Fibroblast of mammary gland (primary cell): ENCODE data around the gene CDV3.
"Not testable (repeated sequence)": the region's sequence is repeated elsewhere in the genome, so short reads cannot be mapped to it uniquely, and the experiment has no call there.

ENCODE experiments used
- DNase-seq: peaks from one replicate; pipeline ENCODE4 v3.0.0-alpha.2; 2010; ENCODE audit warnings: low read depth
- H3K4me3 ChIP-seq: 2 replicates; pipeline ENCODE4 v1.5.1; 2011; ENCODE audit warnings: low read depth, mild to moderate bottlenecking, low read length, moderate library complexity; ENCODE audit not compliant: control insufficient read depth
- CTCF ChIP-seq: conservative IDR thresholded peaks from 2 replicates; pipeline ENCODE4 v1.5.1; 2011; ENCODE audit warnings: low read depth, low read length, inconsistent platforms; ENCODE audit not compliant: control insufficient read depth, insufficient read depth

Gene CDV3

GRCh38 chr3:133535971-133536881, 37.3 kb upstream of the CDV3 start:
- DNase-seq = peak; percentile 96
- H3K4me3 ChIP-seq = no peak overlapping the region
- no peak for TF ChIP-seq CTCF

- not testable (repeated sequence) for H3K4me3 ChIP-seq, DNase-seq
These were observed 36.4 kb upstream of the CDV3 start for GRCh38 chr3:133537131-133537530.

- DNase-seq = no peak
- H3K4me3 ChIP-seq = no peak overlapping the region
- TF ChIP-seq CTCF = no peak
These were observed 35.3 kb upstream of the CDV3 start for GRCh38 chr3:133538154-133538553.

- DNase-seq = peak; percentile 91
- H3K4me3 ChIP-seq = no peak overlapping the region
- no peak for TF ChIP-seq CTCF
These were observed 32.4 kb upstream of the CDV3 start for GRCh38 chr3:133540896-133541674.

- DNase-seq = no peak
- no peak overlapping the region for H3K4me3 ChIP-seq
- no peak for TF ChIP-seq CTCF
These were observed 30.6 kb upstream of the CDV3 start for GRCh38 chr3:133542871-133543270.

GRCh38 chr3:133544983-133545382, 28.5 kb upstream of the CDV3 start:
- H3K4me3 ChIP-seq, DNase-seq: not testable (repeated sequence)

GRCh38 chr3:133547432-133548041, 25.9 kb upstream of the CDV3 start:
- no peak for DNase-seq

More at GRCh38 chr3:133547432-133548041, 25.9 kb upstream of the CDV3 start:
- no peak overlapping the region for H3K4me3 ChIP-seq
- no peak for TF ChIP-seq CTCF
